Activated naive CD4-positive, alpha-beta T cell (primary cell): ENCODE results near the gene GFAP.

Experiments used
- DNase-seq, 4 experiments: peaks; one replicate each; lab custom pipeline; 2025; lab: John Stamatoyannopoulos, UW

The GFAP gene

GRCh38 chr17:44899074-44899782 is 16.1 kb downstream of the GFAP start, which contains the start of gene EFTUD2:
Gene EFTUD2, minus strand, starts transcription at chr17:44899445. Its CDS starts 4,924 bp downstream, at chr17:44894521.
- peak; percentile 79 to 99 (median 90) for DNase-seq

GRCh38 chr17:44898768-44899073 is 16.6 kb downstream of the GFAP start:
- DNase-seq = no peak

- no peak for DNase-seq
These were observed 20.7 kb downstream of the GFAP start for GRCh38 chr17:44894642-44895041.

GRCh38 chr17:44892250-44892649 is 23.1 kb downstream of the GFAP start:
- DNase-seq = no peak

GRCh38 chr17:44889003-44889402 is 26.3 kb downstream of the GFAP start:
- no peak for DNase-seq

- DNase-seq = no peak
These were observed 27.0 kb downstream of the GFAP start for GRCh38 chr17:44887971-44888954.

GRCh38 chr17:44887016-44887415 is 28.3 kb downstream of the GFAP start:
- no peak for DNase-seq

GRCh38 chr17:44884941-44885340 is 30.4 kb downstream of the GFAP start:
- no peak for DNase-seq

DNA sequence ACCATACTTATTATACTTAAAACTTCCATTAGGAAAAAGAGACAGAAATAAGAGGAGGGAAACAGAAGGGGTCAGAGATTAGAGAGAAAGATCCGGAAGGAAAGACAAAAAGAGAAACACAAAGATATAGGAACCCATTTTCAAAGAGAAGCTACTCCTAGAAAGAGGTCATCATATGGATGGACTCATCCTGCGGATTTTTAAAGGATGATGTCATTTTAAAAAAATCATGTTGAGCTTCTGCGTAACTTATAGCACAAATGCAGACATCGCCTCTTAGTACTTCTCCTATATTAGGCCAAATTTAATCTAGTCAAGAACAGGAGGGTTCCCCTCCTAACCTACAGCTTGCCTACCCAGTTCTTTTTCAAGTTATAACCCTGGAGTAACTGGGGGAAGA is 34.2 kb downstream of the GFAP start:
- DNase-seq = no peak

DNA sequence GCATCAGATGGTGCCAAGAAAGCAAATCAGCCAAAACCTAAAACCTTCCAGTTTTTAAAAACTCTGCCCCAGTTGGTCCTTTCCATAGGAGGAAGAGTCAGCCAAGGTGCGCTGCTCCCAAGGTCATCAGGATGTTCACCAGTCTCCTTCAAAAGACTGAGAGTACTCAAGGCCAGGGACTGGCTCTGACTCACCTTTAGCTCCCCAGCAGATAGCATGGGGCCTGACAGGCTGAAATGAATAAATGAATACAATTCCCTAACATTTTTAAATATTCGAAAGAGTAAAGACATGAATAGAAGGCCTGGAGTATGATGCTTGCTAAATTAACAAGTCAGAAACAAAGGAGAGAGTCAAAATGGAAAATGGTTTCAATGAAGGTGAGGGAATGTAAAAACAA is 35.2 kb downstream of the GFAP start:
- no peak for DNase-seq

- no peak for DNase-seq
These were observed 35.9 kb downstream of the GFAP start for GRCh38 chr17:44879376-44879775.

- DNase-seq = no peak
These were observed 36.6 kb downstream of the GFAP start for GRCh38 chr17:44878627-44879221.

- no peak for DNase-seq
These were observed 38.2 kb downstream of the GFAP start for GRCh38 chr17:44877121-44877520.

GRCh38 chr17:44875761-44876160 is 39.5 kb downstream of the GFAP start:
- DNase-seq = no peak

- DNase-seq = no peak
These were observed 43.0 kb downstream of the GFAP start for GRCh38 chr17:44872131-44872768.

GRCh38 chr17:44871556-44871955 is 43.7 kb downstream of the GFAP start:
- DNase-seq = no peak

- DNase-seq = no peak
These were observed 47.5 kb downstream of the GFAP start for GRCh38 chr17:44867841-44868240.

- DNase-seq = no peak
These were observed 49.4 kb downstream of the GFAP start for GRCh38 chr17:44865931-44866330.

GRCh38 chr17:44865231-44865660 is 50.1 kb downstream of the GFAP start:
- DNase-seq = peak; percentile 13 to 52 (median 26)

DNA sequence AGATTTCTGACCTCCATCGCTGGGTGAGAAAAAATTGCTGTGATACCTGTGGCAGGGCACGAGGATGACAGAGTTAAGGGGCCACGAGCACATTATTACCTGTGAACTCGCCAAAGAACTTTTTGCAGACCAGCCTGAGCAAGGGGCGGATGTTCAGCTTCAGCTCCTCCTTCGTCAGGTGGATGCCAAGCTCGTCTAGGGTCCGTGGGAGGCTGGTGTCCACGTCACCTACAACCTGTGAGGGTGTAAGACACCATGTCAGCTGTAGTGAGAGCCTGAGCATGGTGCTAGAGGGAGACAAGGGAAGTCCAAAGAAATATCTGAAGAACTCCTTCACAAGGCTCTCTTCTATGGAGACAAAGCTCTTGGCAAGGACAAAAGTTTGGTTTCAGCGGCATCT is 50.5 kb downstream of the GFAP start:
- no peak for DNase-seq

DNA sequence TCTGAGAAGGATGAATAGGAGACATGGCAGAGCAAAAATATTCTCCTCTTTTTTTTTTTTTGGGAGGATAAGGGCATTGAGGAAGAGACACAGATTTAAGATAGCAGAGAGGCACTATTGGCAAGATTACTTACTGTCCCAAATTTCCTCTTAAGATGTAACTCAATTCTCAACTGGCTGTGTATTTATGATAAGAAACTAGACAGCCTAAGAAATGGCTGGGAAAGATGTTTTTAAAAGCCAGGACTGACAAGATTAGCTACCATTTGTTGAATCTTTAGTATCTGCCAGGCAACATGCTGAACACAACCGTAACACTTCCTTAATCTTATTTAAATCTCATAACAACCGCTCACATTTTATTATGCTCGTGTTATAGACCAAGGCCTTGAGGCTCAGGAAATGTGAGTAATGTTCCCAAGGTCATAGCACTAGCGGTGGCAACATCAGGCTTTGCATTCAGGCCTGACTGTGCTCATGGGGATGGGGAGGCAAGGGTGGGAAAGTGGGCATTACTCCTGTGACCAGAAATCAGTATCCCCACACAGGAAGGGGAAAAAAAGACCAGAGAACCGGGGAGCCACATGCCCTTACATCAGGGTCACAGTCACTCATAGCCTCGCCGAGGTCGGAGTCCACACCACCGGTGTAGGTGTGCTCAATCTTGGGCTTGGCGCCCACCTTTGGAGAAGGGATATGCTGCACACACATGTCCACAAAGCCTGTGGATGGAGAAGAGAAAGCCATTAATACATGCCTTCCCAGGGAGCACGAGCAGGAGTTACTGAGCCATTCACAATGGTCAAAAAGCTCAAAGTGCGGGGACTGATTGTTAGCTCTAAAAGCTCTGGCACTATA is 52.0 kb downstream of the GFAP start:
- DNase-seq = no peak
